ENCODE results near the gene AP2S1. TPM values are rescaled to one million over a fixed set of nuclear protein-coding genes. Genes with fewer than 3 reads are reported as not detected.
A peak's percentile ranks its signal among the peaks of the same experiment; 100 is the strongest.

AP2S1 gene
- total RNA-seq, 1 donor from 2014 or later: 101 TPM

- Histone ChIP-seq H3K4me1 (no peaks in the 10 kb centered on the region), H3K27ac (no peak overlapping the region), H3K36me3 (no peaks in the 10 kb centered on the region), H3K4me3 (no peak overlapping the region), H3K9me3 (no peaks in the 10 kb centered on the region), H3K27me3 (no peaks in the 10 kb centered on the region)
- ATAC-seq (no peak), DNase-seq (no peak)
- TF ChIP-seq CTCF (IDR thresholded peaks at IDR 0.05): no peak
- intact Hi-C loops (cut with DNase I): no loop called here
These were observed 51.9 kb downstream of the AP2S1 start for GRCh38 chr19:46798713-46799112.

GRCh38 chr19:46797881-46798280 is 52.8 kb downstream of the AP2S1 start:
- no peak overlapping the region for H3K27ac ChIP-seq
- H3K9me3 ChIP-seq: no peaks in the 10 kb centered on the region
- peaks cover 6% of the 10 kb centered on the region for H3K4me1 ChIP-seq
- ATAC-seq: no peak
- no peaks in the 10 kb centered on the region for H3K27me3 ChIP-seq
- H3K4me3 ChIP-seq: no peak overlapping the region
- no peak for TF ChIP-seq CTCF (IDR thresholded peaks at IDR 0.05)
- intact Hi-C loops (cut with DNase I): no loop called here
- no peak for DNase-seq
- no peaks in the 10 kb centered on the region for H3K36me3 ChIP-seq

- Histone ChIP-seq H3K27ac (no peak overlapping the region), H3K36me3 (no peaks in the 10 kb centered on the region), H3K27me3 (no peaks in the 10 kb centered on the region), H3K4me1 (peaks cover 14% of the 10 kb centered on the region), H3K4me3 (no peak overlapping the region), H3K9me3 (no peaks in the 10 kb centered on the region)
- no peak for ATAC-seq
- intact Hi-C loops (cut with DNase I): no loop called here
- no peak for DNase-seq
- no peak for TF ChIP-seq CTCF (IDR thresholded peaks at IDR 0.05)
These were observed 58.7 kb downstream of the AP2S1 start for GRCh38 chr19:46791944-46792343.

- intact Hi-C loops (cut with DNase I): no loop called here
- H3K27ac ChIP-seq: no peak overlapping the region
- H3K27me3 ChIP-seq: no peaks in the 10 kb centered on the region
- no peak overlapping the region for H3K4me3 ChIP-seq
- no peak for DNase-seq
- H3K36me3 ChIP-seq: no peaks in the 10 kb centered on the region
- ATAC-seq: no peak
- peaks cover 30% of the 10 kb centered on the region for H3K4me1 ChIP-seq
- TF ChIP-seq CTCF (IDR thresholded peaks at IDR 0.05): no peak
- H3K9me3 ChIP-seq: no peaks in the 10 kb centered on the region
These were observed 61.3 kb downstream of the AP2S1 start for GRCh38 chr19:46789371-46789770.

GRCh38 chr19:46788968-46789338 is 61.7 kb downstream of the AP2S1 start:
- TF ChIP-seq CTCF (IDR thresholded peaks at IDR 0.05): no peak
- H3K4me3 ChIP-seq: peak overlapping the region; percentile 90

More at GRCh38 chr19:46788968-46789338, 61.7 kb downstream of the AP2S1 start:
- Histone ChIP-seq H3K4me1 (peaks cover 34% of the 10 kb centered on the region), H3K36me3 (peaks cover 3% of the 10 kb centered on the region), H3K27ac (no peak overlapping the region), H3K27me3 (no peaks in the 10 kb centered on the region), H3K9me3 (no peaks in the 10 kb centered on the region)
- ATAC-seq (no peak), DNase-seq (no peak)
- intact Hi-C loops (cut with DNase I): no loop called here

All from upper lobe of right lung (tissue), 1 donor.